ENCODE measurements around the gene ETS2. TPM values are rescaled to one million over a fixed set of nuclear protein-coding genes. Genes with fewer than 3 reads are reported as not detected.

Gene ETS2
- total and polyA plus RNA-seq, 2 experiments from 2014 or later = 19.5 to 36.8 TPM

DNA sequence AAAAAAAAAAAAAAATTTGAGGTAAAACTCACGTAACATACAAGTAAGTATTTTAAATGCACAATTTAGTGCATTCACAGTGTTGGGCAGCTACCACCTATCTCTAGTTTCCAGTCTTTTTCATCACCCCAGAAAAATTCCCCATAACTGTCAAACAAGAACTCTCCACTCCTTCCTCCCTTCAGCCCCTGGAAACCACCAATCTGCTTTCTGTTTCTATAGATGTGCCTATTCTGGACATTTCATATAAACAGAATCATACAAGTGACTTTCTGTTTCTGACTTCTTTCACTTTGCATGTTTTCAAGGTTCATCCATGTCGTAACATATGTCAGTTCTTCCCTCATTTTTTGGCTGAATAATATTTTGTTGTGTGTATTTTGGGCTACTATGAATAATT, 24.9 kb upstream of the ETS2 start:
- no peaks in the 10 kb centered on the region for H3K27me3 ChIP-seq (ENCODE audit: insufficient read depth)
- Mint-ChIP-seq H3K4me3 (no peak overlapping the region), H3K27ac (no peak overlapping the region), H3K9me3 (peaks cover 28% of the 10 kb centered on the region), H3K36me3 (ENCODE audit: low read depth) (peaks cover 24% of the 10 kb centered on the region), H3K27me3 (ENCODE audit: insufficient read depth, low read depth, poor library complexity) (peaks cover 1% of the 10 kb centered on the region), H3K4me1 (peaks cover 3% of the 10 kb centered on the region; the same call in 2 of the 3 replicates)
- no peak overlapping the region for H3K27ac ChIP-seq (ENCODE audit: low read depth)
- peaks cover 10% of the 10 kb centered on the region; the same call in 1 of the 2 replicates for H3K36me3 ChIP-seq (ENCODE audit: insufficient read depth)
- DNase-seq (ENCODE audit: low spot score) (no peak), ATAC-seq (no peak)
- H3K4me3 ChIP-seq = no peak overlapping the region
- H3K79me2 ChIP-seq (replicated peaks; ENCODE audit: insufficient read depth) = no peaks in the 10 kb centered on the region
- H2AFZ ChIP-seq = no peak overlapping the region
- no peak for TF ChIP-seq ZNF331 (CRISPR knock-in tag; IDR thresholded peaks at IDR 0.05; ENCODE audit: low read depth)
- TF ChIP-seq ZNF114 (CRISPR knock-in tag; IDR thresholded peaks at IDR 0.05) = no peak
- TF ChIP-seq REST (IDR thresholded peaks at IDR 0.05; ENCODE audit: unreplicated experiment) = no peak
- TF ChIP-seq NANOG (IDR thresholded peaks at IDR 0.05; ENCODE audit: borderline replicate concordance) = no peak
- no peak for TF ChIP-seq CTCF (conservative IDR thresholded peaks at IDR 0.05; ENCODE audit: low read depth in 2 of 2)
- no peak for TF ChIP-seq EZH2phosphoT487 (IDR thresholded peaks at IDR 0.05; ENCODE audit: unreplicated experiment)
- no peak for TF ChIP-seq ZNF462 (CRISPR knock-in tag; IDR thresholded peaks at IDR 0.05)
- TF ChIP-seq CREB1 (CRISPR knock-in tag; IDR thresholded peaks at IDR 0.05; ENCODE audit: low read depth) = no peak
- TF ChIP-seq EZH2 (IDR thresholded peaks at IDR 0.05; ENCODE audit: low read depth, unreplicated experiment) = no peak
- TF ChIP-seq POLR2AphosphoS5 (IDR thresholded peaks at IDR 0.05; ENCODE audit: low read depth) = no peak
- TF ChIP-seq JUNB (IDR thresholded peaks at IDR 0.05; ENCODE audit: unreplicated experiment) = no peak
- TF ChIP-seq STAT1 (IDR thresholded peaks at IDR 0.05; ENCODE audit: unreplicated experiment) = no peak
- no peak for TF ChIP-seq ETS1 (IDR thresholded peaks at IDR 0.05)
- H3F3A ChIP-seq (replicated peaks; ENCODE audit: low read depth) = no peaks in the 10 kb centered on the region
- H3K4me2 ChIP-seq = no peak overlapping the region
- no peaks in the 10 kb centered on the region for H4K20me1 ChIP-seq (replicated peaks; ENCODE audit: insufficient read depth)
- peaks cover 7% of the 10 kb centered on the region; the same call in 1 of the 2 replicates for H3K9me2 ChIP-seq (ENCODE audit: insufficient read depth)
- H3K4me1 ChIP-seq (ENCODE audit: insufficient read depth) = 0 out of 2 replicates have a peak, but pooled peaks cover 1% of the 10 kb centered on the region

Data from GM23338 (cell line).